ENCODE measurements around the gene SPAG16.

The SPAG16 gene

GRCh38 chr2:214107726-214108125, 823.5 kb downstream of the SPAG16 start:
- DNase-seq: no peak

GRCh38 chr2:214108598-214108997, 824.3 kb downstream of the SPAG16 start:
- DNase-seq: no peak

GRCh38 chr2:214117054-214117453, 832.8 kb downstream of the SPAG16 start:
- no peak for DNase-seq

- no peak for DNase-seq
Observed at GRCh38 chr2:214126135-214126534, 841.9 kb downstream of the SPAG16 start.

GRCh38 chr2:214127170-214127569, 842.9 kb downstream of the SPAG16 start:
- no peak for DNase-seq

GRCh38 chr2:214127571-214127970, 843.3 kb downstream of the SPAG16 start:
- no peak for DNase-seq

- DNase-seq: no peak
Observed at GRCh38 chr2:214128040-214128439, 843.8 kb downstream of the SPAG16 start.

- DNase-seq: no peak
Observed at GRCh38 chr2:214130114-214130513, 845.9 kb downstream of the SPAG16 start.

- DNase-seq: no peak
Observed at GRCh38 chr2:214135966-214136365, 851.7 kb downstream of the SPAG16 start.

GRCh38 chr2:214138779-214139178, 854.5 kb downstream of the SPAG16 start:
- DNase-seq: no peak

GRCh38 chr2:214139630-214140284, 855.5 kb downstream of the SPAG16 start:
- no peak for DNase-seq

GRCh38 chr2:214156971-214157370, 872.7 kb downstream of the SPAG16 start:
- no peak for DNase-seq

- no peak for DNase-seq
Observed at GRCh38 chr2:214158851-214159250, 874.6 kb downstream of the SPAG16 start.

- no peak for DNase-seq
Observed at GRCh38 chr2:214169281-214169680, 885.0 kb downstream of the SPAG16 start.

- DNase-seq: no peak
Observed at GRCh38 chr2:214169736-214170135, 885.5 kb downstream of the SPAG16 start.

GRCh38 chr2:214174563-214174962, 890.3 kb downstream of the SPAG16 start:
- DNase-seq: no peak

- no peak for DNase-seq
Observed at GRCh38 chr2:214180071-214180470, 895.8 kb downstream of the SPAG16 start.

- DNase-seq: no peak
Observed at GRCh38 chr2:214180686-214181085, 896.4 kb downstream of the SPAG16 start.

- no peak for DNase-seq
Observed at GRCh38 chr2:214184461-214184860, 900.2 kb downstream of the SPAG16 start.

GRCh38 chr2:214185546-214185945, 901.3 kb downstream of the SPAG16 start:
- DNase-seq: no peak

GRCh38 chr2:214192711-214193110, 908.4 kb downstream of the SPAG16 start:
- DNase-seq: no peak

- DNase-seq: no peak
Observed at GRCh38 chr2:214193943-214194342, 909.7 kb downstream of the SPAG16 start.

- no peak for DNase-seq
Observed at GRCh38 chr2:214196260-214196659, 912.0 kb downstream of the SPAG16 start.

GRCh38 chr2:214201892-214202291, 917.6 kb downstream of the SPAG16 start:
- DNase-seq: no peak

GRCh38 chr2:214203214-214203613, 919.0 kb downstream of the SPAG16 start:
- DNase-seq: no peak
